Measurements from ENCODE around the gene DTNA. TPM values are rescaled to one million over a fixed set of nuclear protein-coding genes. Genes with fewer than 3 reads are reported as not detected.

DTNA gene
- total and polyA plus RNA-seq, 12 donors: 6.3 to 43.9 (median 22.3) TPM

DNA sequence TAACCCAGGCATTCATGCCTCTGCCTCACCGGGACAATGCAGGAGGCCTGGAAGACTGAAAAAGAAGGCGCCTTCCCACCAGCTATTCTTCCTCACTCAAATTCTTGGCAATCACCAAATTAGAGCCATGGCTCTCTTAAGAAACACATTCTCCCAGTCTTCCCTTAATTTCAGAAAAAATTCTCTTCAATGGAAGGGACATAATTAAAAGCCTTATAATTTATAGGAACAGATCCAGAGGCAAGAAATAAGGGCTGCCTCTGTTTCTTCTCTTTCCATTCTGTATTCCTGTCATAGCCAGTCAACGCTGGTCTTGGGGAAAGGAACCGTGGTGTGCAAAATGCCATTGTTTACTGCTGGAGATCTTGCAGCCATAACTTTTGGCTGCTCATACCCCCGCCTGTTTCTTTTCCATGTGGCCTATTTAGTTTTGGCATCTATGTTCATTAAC, 32.8 kb downstream of the DTNA start:
- intact Hi-C loops (cut with DNase I): no loop called here
- no peaks in the 10 kb centered on the region for H3K27me3 ChIP-seq
- no peak for TF ChIP-seq POLR2A (IDR thresholded peaks at IDR 0.05)
- TF ChIP-seq, protein P1, sequence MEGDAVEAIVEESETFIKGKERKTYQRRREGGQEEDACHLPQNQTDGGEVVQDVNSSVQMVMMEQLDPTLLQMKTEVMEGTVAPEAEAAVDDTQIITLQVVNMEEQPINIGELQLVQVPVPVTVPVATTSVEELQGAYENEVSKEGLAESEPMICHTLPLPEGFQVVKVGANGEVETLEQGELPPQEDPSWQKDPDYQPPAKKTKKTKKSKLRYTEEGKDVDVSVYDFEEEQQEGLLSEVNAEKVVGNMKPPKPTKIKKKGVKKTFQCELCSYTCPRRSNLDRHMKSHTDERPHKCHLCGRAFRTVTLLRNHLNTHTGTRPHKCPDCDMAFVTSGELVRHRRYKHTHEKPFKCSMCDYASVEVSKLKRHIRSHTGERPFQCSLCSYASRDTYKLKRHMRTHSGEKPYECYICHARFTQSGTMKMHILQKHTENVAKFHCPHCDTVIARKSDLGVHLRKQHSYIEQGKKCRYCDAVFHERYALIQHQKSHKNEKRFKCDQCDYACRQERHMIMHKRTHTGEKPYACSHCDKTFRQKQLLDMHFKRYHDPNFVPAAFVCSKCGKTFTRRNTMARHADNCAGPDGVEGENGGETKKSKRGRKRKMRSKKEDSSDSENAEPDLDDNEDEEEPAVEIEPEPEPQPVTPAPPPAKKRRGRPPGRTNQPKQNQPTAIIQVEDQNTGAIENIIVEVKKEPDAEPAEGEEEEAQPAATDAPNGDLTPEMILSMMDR (IDR thresholded peaks at IDR 0.05): no peak
- 78 to 91% (median 85%) methylated on average over 5 of the region's 5 CpGs for WGBS, 4 donors
- DNase-seq: no peak
- H3K9me3 ChIP-seq (replicated peaks in 1 of 3): no peaks in the 10 kb centered on the region
- H3K4me3 ChIP-seq: no peak overlapping the region
- H3K4me1 ChIP-seq (replicated peaks in 1 of 2): peaks cover 0 to 8% of the 10 kb centered on the region in 2 donors
- H3K27ac ChIP-seq: no peak overlapping the region
- no peaks in the 10 kb centered on the region for H3K36me3 ChIP-seq (replicated peaks in 1 of 2)

DNA sequence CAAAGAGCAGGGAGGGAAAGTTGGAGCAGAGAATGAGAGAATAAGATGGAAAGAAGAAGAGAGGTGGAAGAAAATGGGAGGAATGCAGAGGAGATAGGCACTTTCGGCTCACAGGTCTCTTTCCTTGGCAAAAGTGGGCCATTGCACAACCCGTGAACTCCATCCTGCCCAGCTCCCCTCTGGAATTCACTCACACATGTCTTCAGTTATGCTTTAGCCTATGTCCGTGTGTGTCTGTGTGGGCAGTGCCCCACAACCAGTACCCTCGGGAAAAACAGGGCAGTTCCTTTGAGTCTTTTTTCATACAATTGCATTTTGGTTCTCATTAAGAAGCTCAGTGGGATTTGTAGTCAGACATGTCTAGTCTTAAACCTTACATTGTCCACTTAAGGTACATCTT, 34.5 kb downstream of the DTNA start:
- DNase-seq: no peak
- intact Hi-C loops (cut with DNase I): no loop called here
- H3K27ac ChIP-seq: no peak overlapping the region

DNA sequence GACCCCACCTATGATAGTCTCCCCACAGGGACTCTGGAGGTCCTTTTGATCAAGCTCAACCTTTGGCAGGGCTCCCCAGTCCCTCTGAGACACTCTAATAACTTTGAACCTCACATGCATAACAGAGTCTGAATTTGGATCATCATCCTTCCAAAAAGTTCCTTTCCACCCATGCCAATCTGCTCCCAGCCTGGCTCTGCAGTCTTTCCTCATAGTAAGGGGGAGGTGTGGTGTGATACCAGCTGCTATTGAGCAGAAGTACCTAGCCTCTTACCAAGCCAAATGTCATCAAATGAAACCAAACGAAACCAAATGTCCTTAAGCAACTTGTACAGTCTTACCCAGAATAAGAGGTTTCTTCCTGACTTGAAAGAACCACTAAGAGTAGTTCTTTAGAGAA, 36.5 kb downstream of the DTNA start:
- H3K36me3 ChIP-seq (replicated peaks in 1 of 2): no peaks in the 10 kb centered on the region
- H3K4me3 ChIP-seq: no peak overlapping the region
- DNase-seq: no peak
- H3K27me3 ChIP-seq: no peaks in the 10 kb centered on the region
- no peaks in the 10 kb centered on the region for H3K4me1 ChIP-seq (replicated peaks in 1 of 2)
- intact Hi-C loops (cut with DNase I): no loop called here
- 69 to 80% (median 76%) methylated on average over 1 of the region's 1 CpG for WGBS, 4 donors
- H3K9me3 ChIP-seq (replicated peaks in 1 of 3): no peaks in the 10 kb centered on the region
- no peak overlapping the region for H3K27ac ChIP-seq
- no peak for TF ChIP-seq POLR2A (IDR thresholded peaks at IDR 0.05)
- TF ChIP-seq, protein P1 (IDR thresholded peaks at IDR 0.05): no peak

More for the DNA sequence above, 34.5 kb downstream of the DTNA start:
- no peak for TF ChIP-seq POLR2A (IDR thresholded peaks at IDR 0.05)
- TF ChIP-seq, protein P1 (IDR thresholded peaks at IDR 0.05): no peak
- 79 to 89% (median 85%) methylated on average over 4 of the region's 4 CpGs for WGBS, 4 donors
- no peaks in the 10 kb centered on the region for H3K9me3 ChIP-seq (replicated peaks in 1 of 3)
- H3K36me3 ChIP-seq (replicated peaks in 1 of 2): no peaks in the 10 kb centered on the region
- H3K27me3 ChIP-seq: no peaks in the 10 kb centered on the region
- no peak overlapping the region for H3K4me3 ChIP-seq
- no peaks in the 10 kb centered on the region for H3K4me1 ChIP-seq (replicated peaks in 1 of 2)

DNA sequence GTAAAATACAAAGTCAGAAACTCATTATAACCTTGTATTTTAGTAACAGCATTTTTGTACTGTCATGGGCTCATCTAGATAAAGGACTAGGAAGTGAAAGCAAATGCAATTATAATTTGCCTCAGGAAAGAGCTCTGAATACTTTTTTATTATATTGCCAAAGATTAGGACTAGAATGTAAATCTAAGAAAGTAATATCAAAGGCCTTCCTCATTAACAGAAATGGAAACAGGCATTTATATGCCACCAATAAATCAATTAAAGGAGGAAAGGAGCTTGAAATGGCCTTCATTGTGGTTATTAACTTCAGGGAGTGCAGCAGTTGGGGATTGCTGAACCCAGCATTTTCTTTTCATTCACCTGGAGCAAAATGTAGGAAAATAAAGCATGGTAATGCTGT, 39.6 kb downstream of the DTNA start:
- Histone ChIP-seq H3K27ac (no peak overlapping the region), H3K9me3 (replicated peaks in 1 of 3) (no peaks in the 10 kb centered on the region), H3K27me3 (no peaks in the 10 kb centered on the region), H3K36me3 (replicated peaks in 1 of 2) (no peaks in the 10 kb centered on the region), H3K4me1 (replicated peaks in 1 of 2) (no peaks in the 10 kb centered on the region), H3K4me3 (no peak overlapping the region)
- intact Hi-C loops (cut with DNase I): no loop called here
- DNase-seq: no peak
- TF ChIP-seq POLR2A (IDR thresholded peaks at IDR 0.05): no peak
- TF ChIP-seq, protein P1 (IDR thresholded peaks at IDR 0.05): no peak

Data from adrenal gland (tissue), 12 donors.